Type B pancreatic cell (in vitro differentiated cells): ENCODE measurements around the gene SRPK2. TPM values are rescaled to one million over a fixed set of nuclear protein-coding genes. Genes with fewer than 3 reads are reported as not detected.

Experiments used
- DNase-seq: peaks from one replicate; pipeline ENCODE4 v3.0.0; 2021; ENCODE audit warnings: mixed read lengths; ENCODE audit not compliant: unreplicated experiment; ENCODE audit errors: extremely low spot score
- H3K27ac Mint-ChIP-seq: 2 replicates; pipeline ENCODE4 v1.8.0; 2021; ENCODE audit warnings: mild to moderate bottlenecking, mixed read lengths
- H3K27me3 Mint-ChIP-seq: 2 replicates; pipeline ENCODE4 v1.8.0; 2021; ENCODE audit warnings: mixed read lengths
- H3K36me3 Mint-ChIP-seq: 2 replicates; pipeline ENCODE4 v1.8.0; 2021; ENCODE audit warnings: mixed read lengths
- H3K4me1 Mint-ChIP-seq: one replicate; pipeline ENCODE4 v1.8.0; 2021; ENCODE audit warnings: mixed read lengths; ENCODE audit not compliant: unreplicated experiment
- H3K4me3 Mint-ChIP-seq: 2 replicates; pipeline ENCODE4 v1.8.0; 2021; ENCODE audit warnings: mild to moderate bottlenecking, mixed read lengths
- H3K9me3 Mint-ChIP-seq: 2 replicates; pipeline ENCODE4 v1.8.0; 2021; ENCODE audit warnings: mixed read lengths
- total RNA-seq: library from RNA; stranded (reverse); gene quantifications from 2 replicates; pipeline ENCODE4 v1.2.1, GENCODE V29; 2021; ENCODE audit warnings: low replicate concordance
- TF ChIP-seq, protein P1 (sequence below): fragments of 200-600 bp; sonication (generic); conservative IDR thresholded peaks from 2 replicates; pipeline ENCODE4 v1.5.0; 2021; ENCODE audit warnings: antibody characterized with exemption, mild to moderate bottlenecking

The SRPK2 gene
- total RNA-seq, 1 donor from 2014 or later, result 36.0 TPM

- TF ChIP-seq, protein P1, sequence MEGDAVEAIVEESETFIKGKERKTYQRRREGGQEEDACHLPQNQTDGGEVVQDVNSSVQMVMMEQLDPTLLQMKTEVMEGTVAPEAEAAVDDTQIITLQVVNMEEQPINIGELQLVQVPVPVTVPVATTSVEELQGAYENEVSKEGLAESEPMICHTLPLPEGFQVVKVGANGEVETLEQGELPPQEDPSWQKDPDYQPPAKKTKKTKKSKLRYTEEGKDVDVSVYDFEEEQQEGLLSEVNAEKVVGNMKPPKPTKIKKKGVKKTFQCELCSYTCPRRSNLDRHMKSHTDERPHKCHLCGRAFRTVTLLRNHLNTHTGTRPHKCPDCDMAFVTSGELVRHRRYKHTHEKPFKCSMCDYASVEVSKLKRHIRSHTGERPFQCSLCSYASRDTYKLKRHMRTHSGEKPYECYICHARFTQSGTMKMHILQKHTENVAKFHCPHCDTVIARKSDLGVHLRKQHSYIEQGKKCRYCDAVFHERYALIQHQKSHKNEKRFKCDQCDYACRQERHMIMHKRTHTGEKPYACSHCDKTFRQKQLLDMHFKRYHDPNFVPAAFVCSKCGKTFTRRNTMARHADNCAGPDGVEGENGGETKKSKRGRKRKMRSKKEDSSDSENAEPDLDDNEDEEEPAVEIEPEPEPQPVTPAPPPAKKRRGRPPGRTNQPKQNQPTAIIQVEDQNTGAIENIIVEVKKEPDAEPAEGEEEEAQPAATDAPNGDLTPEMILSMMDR, result no peak
- H3K27me3 Mint-ChIP-seq, result no peaks in the 10 kb centered on the region
- peaks cover 22% of the 10 kb centered on the region for H3K4me1 Mint-ChIP-seq
- DNase-seq, result no peak
- H3K27ac Mint-ChIP-seq, result no peak overlapping the region
- H3K9me3 Mint-ChIP-seq, result no peaks in the 10 kb centered on the region
- H3K36me3 Mint-ChIP-seq, result no peaks in the 10 kb centered on the region
- no peak overlapping the region for H3K4me3 Mint-ChIP-seq
These were observed 109.6 kb downstream of the SRPK2 start for GRCh38 chr7:105278973-105279687.

GRCh38 chr7:105278565-105278964 lies 110.2 kb downstream of the SRPK2 start:
- Mint-ChIP-seq H3K36me3 (no peaks in the 10 kb centered on the region), H3K27ac (no peak overlapping the region), H3K9me3 (no peaks in the 10 kb centered on the region), H3K4me1 (peaks cover 22% of the 10 kb centered on the region), H3K4me3 (no peak overlapping the region), H3K27me3 (no peaks in the 10 kb centered on the region)
- TF ChIP-seq, protein P1, result no peak
- DNase-seq, result no peak

DNA sequence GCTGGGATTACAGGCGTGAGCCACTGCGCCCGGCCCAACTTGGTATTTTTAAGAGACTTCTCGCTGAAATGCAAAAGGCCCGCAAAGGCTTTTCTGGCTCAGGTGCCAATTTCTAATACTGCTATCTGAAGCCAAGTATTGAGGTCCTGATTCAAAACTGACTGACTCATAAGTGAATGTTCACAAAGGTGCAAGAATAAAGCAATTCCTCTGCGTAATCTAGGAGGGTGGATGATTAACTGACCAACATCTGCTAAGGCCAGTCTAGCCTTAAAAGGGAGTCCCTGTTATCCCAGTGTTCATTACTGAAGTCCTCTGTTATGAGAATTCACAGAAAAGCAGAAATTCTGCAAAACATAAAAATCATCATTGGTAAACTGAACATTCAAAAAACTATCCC lies 111.4 kb downstream of the SRPK2 start:
- TF ChIP-seq, protein P1, result no peak
- Mint-ChIP-seq H3K4me1 (peaks cover 18% of the 10 kb centered on the region), H3K4me3 (no peak overlapping the region), H3K27me3 (no peaks in the 10 kb centered on the region), H3K9me3 (no peaks in the 10 kb centered on the region), H3K36me3 (no peaks in the 10 kb centered on the region), H3K27ac (no peak overlapping the region)
- DNase-seq, result no peak

DNA sequence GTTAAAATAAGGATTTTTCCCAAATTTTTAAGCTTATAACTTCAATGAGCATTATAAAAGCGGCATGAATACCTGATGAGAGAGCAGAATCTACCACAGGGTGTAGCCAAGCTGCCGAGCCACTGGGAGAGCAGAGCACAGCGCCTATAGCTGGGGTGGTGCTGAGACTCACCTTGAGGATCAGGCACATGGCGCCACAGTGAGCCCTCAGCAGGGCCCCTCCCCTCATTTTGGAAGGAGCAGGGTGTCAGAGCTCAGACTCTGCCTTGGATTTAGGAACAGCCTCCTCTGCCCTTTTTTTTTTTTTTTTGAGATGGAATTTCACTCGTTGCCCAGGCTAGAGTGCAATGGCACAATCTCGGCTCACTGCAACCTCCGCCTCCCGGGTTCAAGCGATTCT lies 118.6 kb downstream of the SRPK2 start:
- no peak overlapping the region for H3K4me3 Mint-ChIP-seq
- TF ChIP-seq, protein P1, result no peak
- H3K4me1 Mint-ChIP-seq, result peaks cover 23% of the 10 kb centered on the region
- H3K9me3 Mint-ChIP-seq, result no peaks in the 10 kb centered on the region
- DNase-seq, result no peak
- H3K27me3 Mint-ChIP-seq, result no peaks in the 10 kb centered on the region
- H3K36me3 Mint-ChIP-seq, result no peaks in the 10 kb centered on the region
- H3K27ac Mint-ChIP-seq, result no peak overlapping the region

DNA sequence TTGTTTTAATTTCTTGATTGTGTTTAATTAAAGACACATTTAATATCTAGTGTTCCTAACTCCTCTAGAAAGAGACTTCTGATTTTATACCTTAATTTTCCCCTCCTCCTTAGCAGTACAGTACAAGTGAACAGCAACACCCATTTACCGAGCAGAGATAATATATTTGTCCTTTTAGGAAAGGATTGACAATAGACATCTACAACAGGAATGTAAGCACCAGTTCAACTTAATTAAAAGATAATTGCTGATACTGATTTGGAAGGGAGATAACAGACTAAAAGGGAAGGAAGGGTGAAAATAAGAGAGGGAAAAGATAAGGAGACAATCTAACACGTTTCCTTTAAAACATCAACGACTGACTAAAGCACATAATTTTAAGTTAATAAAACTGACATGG lies 119.3 kb downstream of the SRPK2 start:
- H3K27me3 Mint-ChIP-seq, result no peaks in the 10 kb centered on the region
- no peak for DNase-seq
- TF ChIP-seq, protein P1, result no peak
- H3K9me3 Mint-ChIP-seq, result no peaks in the 10 kb centered on the region
- H3K36me3 Mint-ChIP-seq, result no peaks in the 10 kb centered on the region
- H3K4me3 Mint-ChIP-seq, result peak overlapping the region; percentile 66
- H3K4me1 Mint-ChIP-seq, result peaks cover 19% of the 10 kb centered on the region
- peak overlapping the region; percentile 42 for H3K27ac Mint-ChIP-seq
